Stimulated activated CD8-positive, alpha-beta memory T cell treated with anti-CD3 and anti-CD28 coated beads, Interleukin-7, amount 100 ng/mL, for 1 hour (primary cell): ENCODE results near the gene NUDT3.

ENCODE experiments used
- DNase-seq, 2 donors: peaks; one replicate each; pipeline ENCODE4 v3.0.0-alpha.2; 2020; ENCODE audit warnings: low read depth in 2 of 2

Gene NUDT3

GRCh38 chr6:34239500-34239825, 153.0 kb downstream of the NUDT3 start:
- DNase-seq = no peak

- DNase-seq = no peak
Observed at GRCh38 chr6:34238585-34239499, 153.6 kb downstream of the NUDT3 start.

- peak; percentile 37 to 39 for DNase-seq
Observed at GRCh38 chr6:34237722-34238584, 154.5 kb downstream of the NUDT3 start.

DNA sequence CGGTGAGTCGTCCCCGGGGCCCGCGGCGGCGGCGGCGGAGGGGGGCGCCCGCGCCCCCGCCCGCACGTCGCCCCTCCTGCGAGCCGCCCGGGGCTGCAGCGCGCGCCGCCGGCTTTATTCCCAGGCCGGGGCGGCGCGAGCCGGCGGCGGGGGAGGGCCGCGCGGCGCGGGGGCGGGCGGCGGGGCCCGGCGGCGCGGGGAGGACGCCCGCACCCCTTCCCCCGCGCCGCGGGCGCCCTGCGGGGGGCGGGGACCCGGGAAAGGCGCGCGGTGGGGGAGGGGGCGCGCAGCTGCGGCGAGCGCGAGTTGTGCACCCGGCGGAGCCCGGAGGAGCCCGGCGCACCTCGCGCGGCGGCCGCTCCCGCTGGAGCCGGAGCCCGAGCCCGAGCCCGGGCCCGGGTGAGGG, 155.2 kb downstream of the NUDT3 start:
- no peak for DNase-seq

DNA sequence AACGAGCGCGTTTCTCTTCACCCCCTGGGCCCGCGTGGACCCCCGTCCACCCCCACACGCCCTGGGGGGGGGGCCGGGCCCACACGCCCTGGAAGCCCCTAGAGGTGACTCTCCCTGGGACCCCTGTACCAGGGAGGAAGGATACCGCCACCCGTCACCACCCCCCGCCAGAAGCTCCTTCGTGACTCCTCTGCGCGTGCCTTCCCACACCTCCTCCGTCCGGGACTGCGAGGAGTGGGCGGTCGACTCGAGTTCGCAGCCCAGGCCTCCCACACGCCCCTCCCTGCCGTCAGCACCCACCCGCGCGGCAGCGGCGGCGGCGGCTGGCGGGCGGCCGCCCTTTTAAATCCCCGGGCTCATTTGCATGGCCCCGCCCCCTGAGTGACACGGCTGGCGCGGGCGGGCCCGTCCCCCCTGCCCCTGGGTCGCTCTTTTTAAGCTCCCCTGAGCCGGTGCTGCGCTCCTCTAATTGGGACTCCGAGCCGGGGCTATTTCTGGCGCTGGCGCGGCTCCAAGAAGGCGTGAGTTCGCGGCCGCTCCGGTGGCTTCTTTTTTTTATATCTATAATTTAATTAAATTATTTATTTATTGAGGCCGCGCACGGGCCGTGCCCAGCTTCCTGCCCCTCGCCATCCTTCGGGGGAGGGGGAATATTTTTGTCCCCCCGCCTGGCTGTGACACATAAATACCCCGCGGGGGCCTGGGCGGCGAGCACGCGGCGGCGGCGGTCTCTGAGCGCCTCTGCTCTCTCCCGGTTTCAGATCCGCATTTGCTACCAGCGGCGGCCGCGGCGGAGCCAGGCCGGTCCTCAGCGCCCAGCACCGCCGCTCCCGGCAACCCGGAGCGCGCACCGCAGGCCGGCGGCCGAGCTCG, 155.8 kb downstream of the NUDT3 start, which contains the start of gene HMGA1:
TSS of gene HMGA1 (plus strand) at position 431 of the 873 bp plus-strand sequence. CDS start 3,908 bp downstream, outside the sequence.
- DNase-seq = peak; percentile 73 to 82

- no peak for DNase-seq
Observed at GRCh38 chr6:34236131-34236442, 156.4 kb downstream of the NUDT3 start.

- peak; percentile 32 to 45 for DNase-seq
Observed at GRCh38 chr6:34235307-34236130, 156.9 kb downstream of the NUDT3 start.

DNA sequence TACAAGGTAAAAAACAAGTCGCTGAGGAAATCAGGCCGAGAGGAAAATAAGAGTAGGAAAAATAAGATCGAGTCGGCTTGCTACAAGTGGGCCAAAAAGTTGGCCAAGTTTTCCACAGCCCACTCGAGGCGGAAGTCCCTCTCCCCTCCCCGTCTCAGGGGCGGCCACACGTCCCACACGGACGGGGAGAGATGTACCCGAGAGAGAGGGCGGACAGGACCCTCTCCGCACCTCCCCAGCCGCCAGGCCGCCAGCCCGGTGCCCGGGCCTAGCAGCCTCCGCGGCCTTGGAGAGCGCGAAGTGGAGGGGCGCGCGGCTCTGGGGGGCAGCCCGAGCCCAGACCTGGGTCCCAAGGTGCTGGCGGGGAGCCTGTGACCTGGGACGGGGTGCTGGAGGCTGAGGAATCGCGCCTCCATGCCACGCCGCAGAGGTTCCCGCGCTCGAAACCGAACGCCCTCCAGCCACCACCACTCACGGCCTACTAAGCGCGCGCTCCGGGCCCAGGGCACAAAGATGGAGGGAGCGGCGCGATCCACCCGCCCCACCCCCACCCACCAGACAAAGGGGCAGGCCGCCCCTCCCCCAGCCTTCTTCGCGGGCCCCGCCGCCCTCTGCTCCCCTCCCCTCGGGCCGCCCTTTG, 157.7 kb downstream of the NUDT3 start:
- DNase-seq = no peak

- no peak for DNase-seq
Observed at GRCh38 chr6:34233867-34234266, 158.6 kb downstream of the NUDT3 start.

GRCh38 chr6:34232901-34233300, 159.6 kb downstream of the NUDT3 start:
- no peak for DNase-seq

DNA sequence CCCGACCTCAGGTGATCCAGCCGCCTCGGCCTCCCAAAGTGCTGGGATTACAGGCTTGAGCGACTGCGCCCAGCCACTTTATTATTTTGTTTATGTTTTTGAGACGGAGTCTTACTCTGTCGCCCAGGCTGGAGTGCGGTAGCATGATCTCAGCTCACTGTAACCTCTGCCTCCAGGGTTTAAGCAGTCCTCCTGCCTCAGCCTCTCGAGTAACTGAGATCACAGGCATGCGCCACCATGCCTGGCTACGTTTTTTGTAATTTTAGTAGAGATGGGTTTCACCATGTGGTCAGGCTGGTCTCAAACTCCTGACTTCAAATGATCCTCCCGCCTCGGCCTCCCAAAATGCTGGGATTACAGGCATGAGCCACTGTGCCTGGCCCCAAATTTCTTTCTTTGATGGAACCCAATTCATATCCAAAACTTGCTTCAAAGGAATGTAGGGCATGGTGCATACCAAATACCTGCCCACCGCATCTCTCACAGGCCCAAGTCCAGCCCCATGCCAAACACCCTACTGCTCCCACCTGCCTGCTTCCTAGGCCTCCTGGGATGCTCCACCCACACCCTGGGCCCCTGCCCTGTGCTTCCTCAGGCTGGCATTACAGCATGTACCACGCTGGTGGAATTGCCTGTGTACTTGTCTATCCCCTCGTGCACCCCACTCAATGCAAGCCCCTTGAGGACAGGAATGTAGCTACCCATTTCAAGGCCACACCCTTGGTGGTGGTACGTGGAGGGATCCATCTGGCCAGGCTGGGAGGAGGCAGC, 160.7 kb downstream of the NUDT3 start:
- DNase-seq = no peak

- no peak for DNase-seq
Observed at GRCh38 chr6:34230653-34231371, 161.7 kb downstream of the NUDT3 start.

DNA sequence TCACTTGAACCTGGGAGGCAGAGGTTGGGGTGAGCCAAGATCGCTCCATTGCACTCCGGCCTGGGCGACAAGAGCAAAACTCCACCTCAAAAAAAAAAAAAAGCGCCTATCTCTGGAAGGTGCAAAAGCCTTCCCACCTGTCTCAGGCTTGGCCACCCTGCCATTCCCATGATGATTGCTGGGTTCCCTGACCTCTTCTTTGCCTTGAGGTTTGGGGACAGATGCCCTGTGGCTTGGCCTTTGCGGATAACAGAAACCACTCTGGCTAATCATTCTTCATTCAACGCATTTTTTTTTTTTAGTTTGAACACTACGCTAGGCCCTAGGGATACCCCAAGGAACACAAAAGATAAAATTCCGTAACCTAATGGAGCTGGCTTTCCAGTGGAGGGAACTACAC, 162.6 kb downstream of the NUDT3 start:
- no peak for DNase-seq
